Islet precursor cell (in vitro differentiated cells): ENCODE data around the gene RIPK1.
A peak's percentile ranks its signal among the peaks of the same experiment; 100 is the strongest.

Experiments used
- DNase-seq: peaks from one replicate; pipeline ENCODE4 v3.0.0-alpha.2; 2018

Gene RIPK1

GRCh38 chr6:3086282-3086946 lies 18.1 kb downstream of the RIPK1 start:
- no peak for DNase-seq

DNA sequence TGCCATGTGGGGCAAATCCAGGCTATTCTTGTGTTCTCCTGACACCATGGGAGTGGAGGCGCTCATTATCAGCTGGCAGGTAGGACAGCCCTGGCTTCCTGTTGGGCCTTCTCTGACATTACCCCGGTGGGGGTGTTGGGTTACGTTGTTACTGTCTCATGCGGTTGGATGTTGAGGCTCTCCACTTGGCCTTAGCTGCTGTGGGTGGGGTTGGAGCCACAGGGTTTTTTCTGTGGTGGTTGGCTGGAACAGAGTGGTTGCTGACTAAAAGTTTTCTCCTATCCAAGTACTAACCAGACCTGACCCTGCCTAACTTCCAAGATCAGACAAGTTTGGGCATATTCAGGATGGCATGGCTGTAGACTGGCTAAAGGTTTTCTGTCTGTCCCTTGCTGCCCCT lies 20.2 kb downstream of the RIPK1 start:
- no peak for DNase-seq

DNA sequence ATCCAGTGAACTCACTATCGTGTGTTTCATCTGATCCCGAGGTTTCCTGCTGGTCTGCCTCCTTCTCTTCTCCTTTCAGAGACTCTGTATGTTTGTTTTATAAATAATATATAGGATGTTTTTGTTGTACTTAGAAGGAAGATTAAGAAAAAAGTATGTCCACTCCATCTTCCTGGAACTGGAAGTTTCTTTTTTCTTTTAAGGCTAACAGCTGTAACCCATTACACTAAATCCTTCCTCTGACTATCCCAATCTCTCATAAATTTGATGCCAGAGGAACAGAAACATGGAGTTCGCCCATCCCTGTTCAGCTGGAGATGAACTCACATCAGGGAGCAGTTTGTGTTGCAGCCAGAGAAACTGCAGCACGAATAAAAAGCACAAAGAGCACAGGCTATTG lies 20.7 kb downstream of the RIPK1 start:
- no peak for DNase-seq

DNA sequence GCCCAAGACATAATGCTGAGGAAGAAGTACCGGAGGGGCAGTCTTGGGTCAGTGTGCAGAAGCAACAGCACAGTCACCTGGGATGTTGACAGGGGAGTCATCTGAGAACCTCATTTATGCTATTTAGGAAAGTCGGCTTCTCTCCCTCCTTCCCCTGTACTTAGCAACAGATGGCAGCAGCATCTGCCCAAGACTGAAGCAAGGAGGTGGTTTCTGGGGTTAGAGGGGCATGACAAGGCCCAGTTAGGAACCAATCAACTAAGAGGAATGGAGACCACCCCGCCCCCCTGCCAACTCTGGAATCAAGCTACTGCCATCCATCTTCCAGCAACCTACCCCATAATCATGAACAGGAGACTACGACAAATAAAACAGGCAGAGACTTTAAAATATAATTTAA lies 21.7 kb downstream of the RIPK1 start:
- DNase-seq = no peak

DNA sequence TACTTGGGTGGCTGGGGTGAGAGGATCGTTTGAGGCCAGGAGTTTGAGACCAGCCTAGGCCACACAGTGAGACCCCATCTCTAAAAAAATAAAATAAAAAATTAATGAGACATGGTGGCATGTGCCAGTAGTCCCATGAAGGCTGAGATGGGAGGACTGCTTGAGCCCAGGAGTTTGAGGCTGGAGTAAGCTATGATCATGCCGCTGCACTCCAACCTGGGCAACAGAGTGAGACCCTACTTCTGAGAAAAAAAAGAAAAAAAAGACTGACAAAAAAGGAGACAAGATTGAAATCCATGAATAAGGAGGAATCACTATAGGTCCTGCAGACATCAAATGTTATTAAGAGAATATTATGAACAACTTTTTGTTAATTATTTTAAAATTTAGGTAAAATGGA lies 26.5 kb downstream of the RIPK1 start:
- no peak for DNase-seq

DNA sequence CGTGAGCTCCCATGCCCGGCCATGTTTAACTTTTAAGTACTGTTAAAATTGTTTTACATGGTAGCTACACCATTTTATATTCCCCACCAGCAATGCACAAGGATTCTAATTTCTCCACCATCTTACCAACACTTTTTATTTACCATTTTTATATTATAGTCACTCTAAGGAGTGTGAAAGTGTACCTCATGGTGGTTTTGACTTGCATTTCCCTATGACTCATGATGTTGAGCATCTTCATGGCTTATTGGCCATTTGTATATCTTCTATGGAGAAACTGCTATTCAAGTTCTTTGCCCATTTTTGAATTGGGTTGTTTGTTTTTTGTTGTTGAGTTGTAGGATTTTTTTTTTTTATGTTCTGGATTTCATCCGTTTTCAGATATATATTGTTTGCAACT lies 34.6 kb downstream of the RIPK1 start:
- DNase-seq = no peak

DNA sequence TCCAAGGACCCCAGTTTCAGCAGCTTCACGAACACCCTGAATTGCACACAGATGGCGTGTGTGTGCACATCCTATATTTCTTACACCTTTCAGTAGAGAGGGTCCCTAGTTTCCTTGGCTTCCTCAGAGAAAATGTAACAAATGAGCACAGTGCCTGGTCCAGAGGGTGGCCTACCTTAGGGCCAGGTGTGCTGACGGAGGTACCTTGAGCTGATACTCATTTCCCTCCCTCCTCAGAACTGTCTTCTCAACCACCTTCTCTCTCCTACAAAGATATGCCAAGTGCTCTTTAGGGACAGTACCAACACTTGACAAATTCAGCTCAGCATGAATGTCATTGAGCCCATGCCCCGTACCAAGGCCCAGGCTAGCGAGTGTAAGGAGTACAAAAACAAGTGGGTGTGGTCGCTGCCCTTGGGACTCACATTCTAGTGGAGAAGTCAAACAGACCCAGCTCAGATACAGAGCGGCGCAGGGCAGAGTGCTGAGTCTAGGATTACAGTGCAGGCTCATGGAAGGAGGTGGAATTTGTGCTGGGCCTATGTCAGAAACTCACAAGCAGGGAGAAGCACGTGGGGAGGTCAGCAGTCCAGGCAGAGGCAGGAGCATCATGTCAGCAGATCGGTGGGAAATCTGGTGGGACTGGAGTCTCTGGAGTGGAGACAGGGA lies 40.6 kb downstream of the RIPK1 start:
- DNase-seq = no peak

DNA sequence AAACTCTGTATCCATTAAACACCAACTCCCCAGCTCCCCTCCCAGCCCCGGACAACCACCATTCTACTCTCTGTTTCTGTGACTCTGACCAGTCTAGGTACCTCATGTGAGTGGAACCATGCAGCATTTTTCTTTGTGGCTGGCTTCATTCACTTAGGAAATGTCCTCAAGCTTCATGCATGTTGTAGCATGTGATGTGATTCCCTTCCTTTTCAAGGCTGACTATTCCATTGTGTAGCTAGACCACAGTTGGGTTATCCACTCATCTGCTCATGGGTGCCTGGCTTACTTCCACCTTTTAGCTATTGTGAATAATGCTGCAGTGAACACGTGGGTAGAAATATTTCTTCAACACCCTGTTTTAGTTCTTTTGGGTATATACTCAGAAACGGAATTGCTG lies 41.5 kb downstream of the RIPK1 start:
- no peak for DNase-seq

DNA sequence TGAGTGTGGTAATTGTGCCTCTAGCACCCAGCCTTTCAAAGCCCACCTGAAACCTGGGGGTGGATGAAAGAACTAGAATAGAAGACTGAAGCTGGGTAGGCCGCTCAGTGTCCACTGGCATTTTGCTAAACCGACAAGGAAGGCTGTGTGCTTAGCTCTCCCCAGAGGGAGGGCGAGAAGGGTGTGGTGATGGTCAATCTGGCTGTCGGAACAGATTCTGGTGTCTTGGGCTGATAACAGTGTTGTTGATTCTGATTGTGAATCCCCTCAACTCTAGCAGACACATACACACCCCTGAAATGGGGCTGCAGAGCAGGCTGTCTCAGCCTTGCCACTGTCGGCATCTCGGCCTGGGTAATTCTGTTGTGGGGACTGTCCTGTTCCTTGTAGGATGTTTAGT lies 46.1 kb downstream of the RIPK1 start:
- no peak for DNase-seq

DNA sequence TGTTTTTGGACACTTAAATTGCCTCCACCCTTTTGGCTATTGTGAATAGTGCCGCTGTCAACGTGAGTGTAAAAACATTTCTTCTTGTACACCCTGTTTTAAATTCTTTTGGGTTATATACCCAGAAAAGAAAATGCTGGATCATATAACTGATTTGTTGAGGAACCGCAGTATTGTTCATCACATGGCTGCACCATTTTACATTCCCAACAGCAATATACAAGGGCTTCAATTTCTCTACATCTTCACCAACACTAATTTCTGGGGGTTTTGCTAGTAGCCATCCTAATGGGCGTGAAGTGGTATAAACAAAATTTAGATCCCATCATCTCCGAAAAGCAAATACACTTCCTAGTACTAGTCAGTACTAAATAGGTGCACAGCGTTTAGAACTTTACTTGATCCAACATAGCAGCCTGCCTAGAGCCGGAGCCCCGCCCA lies 49.6 kb downstream of the RIPK1 start:
- DNase-seq = no peak

GRCh38 chr6:3118353-3119039 lies 50.2 kb downstream of the RIPK1 start, which contains the start of gene BPHL:
BPHL (plus strand) TSS chr6:3118711; CDS start chr6:3118741, 30 bp downstream.
- peak; percentile 98 for DNase-seq

- DNase-seq = no peak
These were observed 50.9 kb downstream of the RIPK1 start for GRCh38 chr6:3119040-3119723.

DNA sequence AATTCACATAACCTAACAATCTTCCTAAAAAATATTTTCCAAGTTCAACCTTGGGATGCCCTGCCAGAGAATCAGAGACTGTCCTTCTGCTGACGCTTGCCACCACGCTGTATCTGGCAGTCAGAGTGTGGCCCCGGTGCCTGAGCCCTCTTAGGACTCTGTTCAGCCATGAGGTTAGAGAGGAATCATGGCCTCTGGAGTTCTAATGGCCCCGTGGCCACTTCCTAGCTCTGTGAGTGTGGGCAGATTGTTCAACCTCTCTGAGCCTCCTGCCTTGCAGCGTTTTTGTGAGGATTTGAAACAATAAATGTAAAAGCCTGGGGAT lies 52.4 kb downstream of the RIPK1 start:
- DNase-seq = no peak

- no peak for DNase-seq
These were observed 54.5 kb downstream of the RIPK1 start for GRCh38 chr6:3122823-3123182.

- no peak for DNase-seq
These were observed 56.4 kb downstream of the RIPK1 start for GRCh38 chr6:3124667-3125066.

- DNase-seq = no peak
These were observed 57.5 kb downstream of the RIPK1 start for GRCh38 chr6:3125815-3126214.

DNA sequence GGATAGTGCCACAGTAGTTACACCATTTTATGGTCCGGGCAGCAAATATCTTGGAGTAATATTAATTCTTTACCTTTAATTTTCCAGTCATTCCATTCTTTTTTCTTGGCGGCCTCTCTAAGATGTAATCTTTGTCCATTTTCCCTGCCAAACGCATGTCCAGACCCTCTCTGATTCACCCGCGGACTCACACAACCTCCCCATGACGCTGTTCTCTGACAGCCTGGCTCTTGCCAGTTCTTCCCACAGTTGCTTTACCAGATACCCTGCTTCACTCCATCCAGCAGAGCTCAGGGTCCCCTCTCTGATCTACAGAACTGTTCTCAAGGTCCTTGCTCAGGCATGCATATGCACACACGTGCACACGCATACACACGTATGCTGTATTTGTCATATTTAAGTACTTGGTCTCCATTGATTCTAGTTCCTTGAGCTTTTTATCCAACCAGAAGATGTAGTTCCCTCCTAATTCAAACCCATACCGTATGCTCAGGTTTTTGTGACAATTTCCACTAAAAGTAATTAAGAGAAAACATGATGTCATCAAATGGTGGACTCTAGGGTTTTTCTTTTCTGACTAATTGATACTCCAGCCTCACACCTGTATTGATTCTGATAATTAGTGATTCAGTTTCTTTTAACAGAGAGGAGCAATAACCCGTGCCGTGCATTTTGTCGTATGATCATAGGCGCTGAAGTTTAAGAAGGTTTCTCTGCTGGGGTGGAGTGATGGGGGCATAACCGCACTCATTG lies 60.2 kb downstream of the RIPK1 start:
- DNase-seq = no peak

GRCh38 chr6:3131695-3132094 lies 63.4 kb downstream of the RIPK1 start:
- no peak for DNase-seq

GRCh38 chr6:3133515-3133914 lies 65.2 kb downstream of the RIPK1 start:
- no peak for DNase-seq

- DNase-seq = no peak
These were observed 67.5 kb downstream of the RIPK1 start for GRCh38 chr6:3135668-3136291.

DNA sequence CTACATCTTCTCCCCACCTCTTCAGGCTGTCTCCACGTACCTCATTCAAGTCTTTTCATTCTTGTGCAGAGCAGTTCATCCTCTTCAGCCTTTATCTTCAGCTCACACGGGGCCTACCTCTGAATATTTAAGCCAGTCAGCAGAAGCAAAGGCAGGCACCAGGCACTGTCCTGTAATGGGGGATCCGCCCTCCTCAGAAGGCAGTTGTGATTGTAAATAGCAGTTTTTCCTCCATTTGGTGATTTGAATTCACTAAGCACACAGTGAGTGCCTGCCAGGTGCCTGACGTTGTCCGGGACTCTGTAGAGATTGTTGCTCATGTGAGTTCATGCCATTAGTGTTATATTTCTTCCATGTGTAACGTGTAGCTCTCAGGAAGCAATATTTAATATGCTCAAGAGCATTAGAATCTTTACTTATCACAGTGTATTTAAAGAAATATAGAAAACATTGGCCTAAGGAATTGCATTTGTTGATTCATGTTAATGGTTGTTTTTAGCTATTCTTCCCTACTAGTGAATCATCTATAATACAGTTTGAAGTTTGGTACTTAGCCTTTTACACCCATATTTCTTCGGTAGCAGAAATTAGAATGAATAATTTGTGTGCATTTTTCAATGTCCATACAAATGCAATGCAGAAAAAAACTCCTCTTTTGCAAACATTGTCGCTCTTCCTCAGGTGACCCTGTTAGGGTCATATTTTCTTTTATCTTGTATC lies 68.2 kb downstream of the RIPK1 start:
- DNase-seq = no peak
